Right lobe of liver (tissue), 4 donors: ENCODE results near the gene CDC40.

Experiments used
- CTCF ChIP-seq, 4 donors: fragments of 200-600 bp in 3 of 4; fragments of 450-650 bp in 1 of 4; IDR thresholded peaks; one replicate each; pipeline versions ENCODE4 v1.5.1 to v1.8.0; 2016 to 2022; ENCODE audit warnings: antibody characterized with exemption in 4 of 4, mild to moderate bottlenecking in 2 of 4
- POLR2A ChIP-seq: fragments of 450-650 bp; IDR thresholded peaks from one replicate; pipeline ENCODE4 v1.6.1; 2017; ENCODE audit warnings: antibody characterized with exemption, mild to moderate bottlenecking
- donor health status: DM: no; HTN: no; CAD: no.
- donor health status: DM: no; HTN: no; CAD: no.
- donor health status: DM: no; HTN: yes; CAD: no.

GRCh38 chr6:110250058-110250457 is 69.8 kb downstream of the CDC40 start:
- TF ChIP-seq CTCF (IDR thresholded peaks at IDR 0.05): no peak
- no peak for TF ChIP-seq POLR2A
